SW480 (cell line): ENCODE results near the gene SLCO2A1.

ENCODE experiments used
- DNase-seq: peaks from one replicate; pipeline ENCODE4 v3.0.0-alpha.2; 2016; ENCODE audit warnings: low spot score

SLCO2A1 gene

GRCh38 chr3:133980035-133980434, 49.7 kb downstream of the SLCO2A1 start:
- DNase-seq = no peak

GRCh38 chr3:133979553-133979952, 50.2 kb downstream of the SLCO2A1 start:
- DNase-seq = no peak

GRCh38 chr3:133977568-133977967, 52.2 kb downstream of the SLCO2A1 start:
- DNase-seq = no peak

GRCh38 chr3:133973249-133973980, 56.3 kb downstream of the SLCO2A1 start:
- DNase-seq = no peak

GRCh38 chr3:133972156-133972555, 57.6 kb downstream of the SLCO2A1 start:
- DNase-seq = no peak

- no peak for DNase-seq
Measured at GRCh38 chr3:133970916-133971315, 58.8 kb downstream of the SLCO2A1 start.

- no peak for DNase-seq
Measured at GRCh38 chr3:133970339-133970738, 59.4 kb downstream of the SLCO2A1 start.

- DNase-seq = no peak
Measured at GRCh38 chr3:133967992-133968892, 61.5 kb downstream of the SLCO2A1 start.

GRCh38 chr3:133966954-133967353, 62.8 kb downstream of the SLCO2A1 start:
- no peak for DNase-seq

GRCh38 chr3:133965906-133966305, 63.8 kb downstream of the SLCO2A1 start:
- no peak for DNase-seq

GRCh38 chr3:133965013-133965570, 64.6 kb downstream of the SLCO2A1 start:
- no peak for DNase-seq

GRCh38 chr3:133964547-133964946, 65.2 kb downstream of the SLCO2A1 start:
- DNase-seq = no peak

GRCh38 chr3:133963657-133964396, 65.9 kb downstream of the SLCO2A1 start:
- no peak for DNase-seq

- DNase-seq = no peak
Measured at GRCh38 chr3:133962849-133963248, 66.9 kb downstream of the SLCO2A1 start.

GRCh38 chr3:133958071-133958805, 71.5 kb downstream of the SLCO2A1 start:
- DNase-seq = no peak

GRCh38 chr3:133956982-133957381, 72.7 kb downstream of the SLCO2A1 start:
- DNase-seq = no peak

GRCh38 chr3:133956353-133956752, 73.4 kb downstream of the SLCO2A1 start:
- no peak for DNase-seq

- no peak for DNase-seq
Measured at GRCh38 chr3:133955892-133956291, 73.8 kb downstream of the SLCO2A1 start.

- no peak for DNase-seq
Measured at GRCh38 chr3:133954717-133955360, 74.9 kb downstream of the SLCO2A1 start.

- no peak for DNase-seq
Measured at GRCh38 chr3:133953297-133953696, 76.4 kb downstream of the SLCO2A1 start.

- no peak for DNase-seq
Measured at GRCh38 chr3:133949438-133949837, 80.3 kb downstream of the SLCO2A1 start.
